KOPT-K1 (cell line): ENCODE measurements around the gene MYH6.

Source experiments
- H3K27ac ChIP-seq: fragments of 200-600 bp; sonication (generic); 2 replicates; pipeline ENCODE4 v1.5.1; 2016; ENCODE audit warnings: antibody characterized with exemption, mild to moderate bottlenecking, low read depth, low read length; ENCODE audit not compliant: poor library complexity, severe bottlenecking
- H3K36me3 ChIP-seq: fragments of 200-600 bp; sonication (generic); 2 replicates; pipeline ENCODE4 v1.5.1; 2017; ENCODE audit warnings: antibody characterized with exemption, mild to moderate bottlenecking, low read length, moderate library complexity; ENCODE audit not compliant: insufficient read depth
- H3K9me3 ChIP-seq: fragments of 200-600 bp; sonication (generic); 2 replicates; pipeline ENCODE4 v1.5.1; 2017; ENCODE audit warnings: antibody characterized with exemption, low read length, mild to moderate bottlenecking; ENCODE audit not compliant: insufficient read depth, poor library complexity, severe bottlenecking

Gene MYH6

DNA sequence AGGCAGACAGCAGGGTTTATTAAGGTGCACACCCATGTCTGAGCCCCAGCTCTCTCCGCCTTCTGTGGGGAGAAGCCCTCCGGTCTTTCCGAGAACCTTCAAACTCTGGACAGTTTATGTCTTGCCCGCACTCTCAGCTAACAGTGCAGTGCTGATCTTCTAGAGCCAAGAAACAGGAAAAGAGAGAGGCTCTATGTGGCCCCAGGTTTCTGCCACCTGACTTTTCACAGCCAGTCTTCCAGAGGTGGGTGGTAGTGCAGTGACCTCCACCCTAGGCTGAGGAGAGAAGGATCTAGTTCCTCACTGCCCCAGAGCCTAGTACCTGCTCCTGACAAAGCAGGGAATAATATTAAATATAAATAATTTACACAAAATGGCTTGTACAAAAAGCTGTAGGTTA is 51.4 kb downstream of the MYH6 start:
- no peaks in the 10 kb centered on the region for H3K36me3 ChIP-seq
- H3K9me3 ChIP-seq: peaks cover under 1% of the 10 kb centered on the region
- H3K27ac ChIP-seq: no peak overlapping the region

- Histone ChIP-seq H3K27ac (no peak overlapping the region), H3K36me3 (no peaks in the 10 kb centered on the region), H3K9me3 (peaks cover 5% of the 10 kb centered on the region)
These were observed 52.1 kb downstream of the MYH6 start for GRCh38 chr14:23355871-23356435.

DNA sequence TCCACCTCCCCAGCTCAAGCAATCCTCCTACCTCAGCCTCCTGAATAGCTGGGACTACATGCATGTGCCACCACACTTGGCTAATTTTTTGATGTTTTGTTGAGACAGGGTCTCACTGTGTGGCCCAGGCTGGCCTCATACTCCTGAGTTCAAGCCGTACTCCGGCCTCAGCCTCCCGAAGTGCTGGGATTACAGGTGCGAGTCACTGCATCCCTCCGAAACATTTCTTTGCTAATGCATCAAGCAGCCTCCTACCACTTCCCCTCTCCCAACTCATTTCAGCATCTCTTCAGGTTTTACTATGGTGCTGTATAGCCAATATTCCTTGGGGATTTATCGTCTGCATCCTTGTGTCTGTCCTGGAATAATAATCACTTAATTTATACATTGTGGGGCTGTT is 53.1 kb downstream of the MYH6 start:
- no peaks in the 10 kb centered on the region for H3K36me3 ChIP-seq
- H3K27ac ChIP-seq: no peak overlapping the region
- peaks cover 5% of the 10 kb centered on the region for H3K9me3 ChIP-seq

DNA sequence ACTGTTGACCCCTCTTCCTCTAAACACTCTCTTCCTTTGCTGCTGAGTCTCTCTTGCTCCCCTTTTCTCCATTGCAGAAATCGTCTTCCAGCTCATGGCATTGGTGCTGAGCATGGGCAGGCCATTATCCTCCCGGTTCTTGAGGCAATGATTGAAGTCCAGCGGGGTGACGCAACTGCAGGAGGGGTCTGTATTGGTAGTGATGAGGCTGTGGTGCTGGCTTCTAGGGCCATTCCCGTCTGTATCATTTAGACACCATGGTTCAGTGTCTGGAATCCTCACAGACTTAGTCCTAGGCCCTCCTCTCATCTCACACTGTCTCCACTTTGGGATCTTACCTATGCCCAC is 54.7 kb downstream of the MYH6 start:
- no peaks in the 10 kb centered on the region for H3K36me3 ChIP-seq
- H3K27ac ChIP-seq: no peak overlapping the region
- peaks cover 5% of the 10 kb centered on the region for H3K9me3 ChIP-seq

- peaks cover 5% of the 10 kb centered on the region for H3K9me3 ChIP-seq
- H3K36me3 ChIP-seq: no peaks in the 10 kb centered on the region
- no peak within 1 kb of the TSS for H3K27ac ChIP-seq
These were observed 55.3 kb downstream of the MYH6 start, which contains the start of gene SLC22A17 for GRCh38 chr14:23352506-23353432. Gene SLC22A17, minus strand, starts transcription at chr14:23352887.

GRCh38 chr14:23351681-23352505 is 56.2 kb downstream of the MYH6 start:
- H3K36me3 ChIP-seq: no peaks in the 10 kb centered on the region

DNA sequence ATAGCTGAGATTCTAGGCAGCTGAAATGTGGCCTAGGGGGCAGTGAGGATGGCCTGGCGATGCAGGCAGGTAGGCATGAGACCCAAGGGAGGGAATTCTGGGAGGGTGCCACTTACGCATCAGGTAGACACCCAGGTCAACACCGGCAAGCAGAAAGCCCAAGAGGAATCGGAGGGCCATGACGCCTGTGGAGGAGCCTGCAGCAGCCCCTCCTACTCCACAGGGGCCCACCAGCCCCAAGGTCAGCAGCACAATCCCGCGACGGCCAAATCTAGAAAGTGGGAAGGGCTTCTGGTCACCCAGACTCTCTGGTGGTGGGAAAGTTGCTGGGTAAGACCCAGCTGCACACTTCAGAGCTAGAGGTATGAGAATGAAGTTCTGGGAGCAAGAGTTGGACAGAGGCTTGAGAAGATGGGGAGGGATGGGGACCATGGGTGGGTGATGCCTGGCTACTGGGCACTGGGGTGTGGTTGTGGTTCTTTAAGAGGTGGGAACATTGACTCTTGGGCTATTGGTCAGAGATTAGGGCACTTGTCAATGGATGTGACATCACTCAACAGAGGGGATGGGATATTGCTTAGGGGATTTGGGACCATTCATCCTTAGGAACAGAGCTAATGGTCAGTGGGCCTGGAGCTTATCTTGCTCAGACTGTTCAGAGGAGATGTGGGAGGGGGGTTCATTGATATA is 58.8 kb downstream of the MYH6 start:
- H3K36me3 ChIP-seq: no peaks in the 10 kb centered on the region
- no peak overlapping the region for H3K27ac ChIP-seq
- H3K9me3 ChIP-seq: peaks cover 5% of the 10 kb centered on the region

More at GRCh38 chr14:23351681-23352505, 56.2 kb downstream of the MYH6 start:
- H3K9me3 ChIP-seq: peaks cover 5% of the 10 kb centered on the region
- no peak overlapping the region for H3K27ac ChIP-seq

GRCh38 chr14:23348297-23348655 is 59.8 kb downstream of the MYH6 start:
- H3K27ac ChIP-seq: no peak overlapping the region
- H3K36me3 ChIP-seq: no peaks in the 10 kb centered on the region
- peaks cover 5% of the 10 kb centered on the region for H3K9me3 ChIP-seq

DNA sequence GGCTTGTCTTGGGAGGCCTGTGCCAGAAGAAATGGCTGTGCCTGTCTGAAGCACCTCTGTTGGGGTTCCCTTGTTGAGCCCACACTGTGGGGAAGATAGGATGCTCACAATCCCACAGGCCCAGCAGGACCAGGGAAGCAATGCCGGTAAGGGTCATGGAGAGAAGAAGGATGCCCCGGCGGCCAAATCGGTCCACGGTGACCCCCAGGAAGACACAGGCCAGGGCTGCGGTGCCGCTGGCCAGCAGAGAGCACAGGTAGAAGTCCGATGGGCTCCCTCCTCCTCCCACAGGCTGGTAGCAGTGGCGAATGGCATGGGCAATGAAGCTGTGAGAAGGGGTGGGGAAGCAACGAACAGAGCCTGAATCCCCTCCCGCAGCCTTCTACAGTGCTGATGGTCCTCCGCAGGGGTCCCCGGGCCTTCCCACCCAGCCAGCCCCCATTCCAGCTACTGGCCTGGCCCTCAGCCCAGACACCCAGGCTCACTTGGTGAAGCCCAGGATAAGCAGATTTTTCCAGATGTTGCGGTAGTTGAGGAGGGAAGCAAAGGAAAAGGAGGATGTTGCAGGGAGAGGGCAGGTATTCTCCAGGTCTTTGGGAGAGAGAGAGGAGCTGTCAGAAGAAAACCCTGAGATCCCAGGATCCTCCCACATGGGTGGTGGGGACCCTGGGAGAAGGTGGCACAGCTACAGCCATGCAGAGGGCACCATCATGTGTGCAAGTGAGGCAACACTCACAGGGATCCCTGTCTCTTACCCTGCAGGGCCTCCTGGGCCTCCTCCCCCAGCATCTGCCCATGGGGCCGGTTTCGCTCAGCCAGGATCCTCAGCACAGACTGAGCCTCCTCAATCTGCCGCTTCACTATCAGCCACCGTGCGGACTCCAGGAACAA is 60.4 kb downstream of the MYH6 start:
- Histone ChIP-seq H3K36me3 (no peaks in the 10 kb centered on the region), H3K27ac (no peak overlapping the region), H3K9me3 (peaks cover 5% of the 10 kb centered on the region)

GRCh38 chr14:23346693-23347405 is 61.2 kb downstream of the MYH6 start:
- Histone ChIP-seq H3K36me3 (no peaks in the 10 kb centered on the region), H3K9me3 (peaks cover 8% of the 10 kb centered on the region), H3K27ac (no peak overlapping the region)

GRCh38 chr14:23345987-23346692 is 61.9 kb downstream of the MYH6 start:
- no peak overlapping the region for H3K27ac ChIP-seq
- H3K9me3 ChIP-seq: peaks cover 9% of the 10 kb centered on the region

DNA sequence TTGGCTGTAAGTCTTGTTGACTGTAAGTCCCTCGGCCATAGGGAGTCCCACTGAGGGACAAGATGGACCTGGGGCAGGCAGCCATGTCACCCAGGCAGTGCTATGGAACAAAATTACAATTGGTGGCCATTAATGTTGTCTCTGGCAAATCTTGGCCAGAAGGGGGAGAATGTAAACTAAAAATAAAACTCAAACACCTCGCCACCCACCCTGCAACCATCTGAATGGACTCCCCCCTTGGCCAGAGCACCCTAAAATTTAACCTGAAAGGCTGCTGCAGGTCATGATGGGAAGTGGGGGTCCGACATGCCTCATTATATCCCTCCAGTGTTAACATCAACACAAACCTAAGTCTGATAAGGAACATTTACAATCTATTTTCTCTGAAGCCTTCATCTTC is 63.6 kb downstream of the MYH6 start:
- H3K9me3 ChIP-seq: peaks cover 23% of the 10 kb centered on the region
- H3K36me3 ChIP-seq: no peaks in the 10 kb centered on the region
- no peak overlapping the region for H3K27ac ChIP-seq

More at GRCh38 chr14:23345987-23346692, 61.9 kb downstream of the MYH6 start:
- no peaks in the 10 kb centered on the region for H3K36me3 ChIP-seq
